SH-SY5Y (cell line): ENCODE measurements around the gene CFAP97D2.

Source experiments
- GATA2 ChIP-seq: IDR thresholded peaks from 2 replicates; pipeline ENCODE4 v1.6.1; 2011; ENCODE audit warnings: mild to moderate bottlenecking, low read depth, low read length
- GATA3 ChIP-seq: IDR thresholded peaks from 2 replicates; pipeline ENCODE4 v1.6.1; 2011; ENCODE audit warnings: low read depth, mild to moderate bottlenecking, low read length, moderate library complexity

- TF ChIP-seq GATA2 (no peak), GATA3 (no peak)
These were observed 33.1 kb downstream of the CFAP97D2 start for GRCh38 chr13:114212158-114212495.
